Liver (tissue), 9 donors: ENCODE measurements around the gene PPM1G. TPM values are rescaled to one million over a fixed set of nuclear protein-coding genes. Genes with fewer than 3 reads are reported as not detected.
A peak's percentile ranks its signal among the peaks of the same experiment; 100 is the strongest.

ENCODE experiments used
- DNase-seq: peaks from one replicate; pipeline ENCODE4 v3.0.0-alpha.2; 2017; ENCODE audit warnings: low spot score
- H3K27ac ChIP-seq, 2 donors: one replicate each; pipeline ENCODE4 v1.7.0; 2013; ENCODE audit warnings: inconsistent platforms in 2 of 2, low read length in 2 of 2, control low read depth in 1 of 2, low read depth in 1 of 2, mild to moderate bottlenecking in 1 of 2
- H3K27me3 ChIP-seq, 4 donors: one replicate each; pipeline versions ENCODE4 v1.6.1 to v1.7.0; 2013; ENCODE audit warnings: low read length in 3 of 4, inconsistent platforms in 1 of 4, mild to moderate bottlenecking in 1 of 4, moderate library complexity in 1 of 4; ENCODE audit not compliant: control insufficient read depth in 4 of 4, insufficient read depth in 4 of 4
- H3K36me3 ChIP-seq, 4 donors: one replicate each; pipeline versions ENCODE4 v1.6.1 to v1.7.0; 2013; ENCODE audit warnings: low read length in 3 of 4, mild to moderate bottlenecking in 3 of 4, low read depth in 1 of 4, moderate library complexity in 1 of 4; ENCODE audit not compliant: control insufficient read depth in 4 of 4, insufficient read depth in 3 of 4
- H3K4me1 ChIP-seq, 4 donors: one replicate each; pipeline versions ENCODE4 v1.6.1 to v1.7.0; 2013; ENCODE audit warnings: low read length in 3 of 4, mild to moderate bottlenecking in 3 of 4, moderate library complexity in 1 of 4; ENCODE audit not compliant: control insufficient read depth in 4 of 4, insufficient read depth in 4 of 4
- H3K4me3 ChIP-seq, 3 donors: one replicate each; pipeline versions ENCODE4 v1.6.1 to v1.7.0; 2013; ENCODE audit warnings: low read length in 3 of 3, control low read depth in 1 of 3, low read depth in 1 of 3, mild to moderate bottlenecking in 1 of 3
- H3K9ac ChIP-seq, 2 donors: one replicate each; pipeline ENCODE4 v1.7.0; 2013; ENCODE audit warnings: low read length in 2 of 2, mild to moderate bottlenecking in 2 of 2, moderate library complexity in 2 of 2, control low read depth in 1 of 2, low read depth in 1 of 2
- H3K9me3 ChIP-seq, 4 donors: one replicate each; pipeline versions ENCODE4 v1.6.1 to v1.7.0; 2013; ENCODE audit warnings: low read length in 3 of 4; ENCODE audit not compliant: control insufficient read depth in 4 of 4
- CTCF ChIP-seq: fragments of 150-350 bp; IDR thresholded peaks from 2 replicates; pipeline ENCODE4 v1.5.1; 2017; ENCODE audit warnings: improper control_type of control experiment, low read depth, low read length; ENCODE audit not compliant: missing input control
- EGR1 ChIP-seq, 2 donors: IDR thresholded peaks; 2 replicates each; pipeline ENCODE4 v1.6.1; 2016 to 2018; ENCODE audit warnings: antibody characterized with exemption in 2 of 2, low read depth in 2 of 2
- FOXA1 ChIP-seq: IDR thresholded peaks from 2 replicates; pipeline ENCODE4 v1.6.1; 2016; ENCODE audit warnings: antibody characterized with exemption
- FOXA2 ChIP-seq: IDR thresholded peaks from 2 replicates; pipeline ENCODE4 v1.6.1; 2016; ENCODE audit warnings: antibody characterized with exemption
- GABPA ChIP-seq, 2 donors: IDR thresholded peaks in 1 of 2; conservative IDR thresholded peaks in 1 of 2; 2 replicates each; pipeline ENCODE4 v1.6.1; 2016; ENCODE audit warnings: antibody characterized with exemption in 2 of 2, mild to moderate bottlenecking in 1 of 2, moderate library complexity in 1 of 2
- HNF4A ChIP-seq, 2 donors: conservative IDR thresholded peaks; 2 replicates each; pipeline ENCODE4 v1.6.1; 2016; ENCODE audit warnings: antibody characterized with exemption in 2 of 2, mild to moderate bottlenecking in 2 of 2
- HNF4G ChIP-seq: IDR thresholded peaks from 2 replicates; pipeline ENCODE4 v1.6.1; 2016; ENCODE audit warnings: antibody characterized with exemption
- JUND ChIP-seq, 2 donors: IDR thresholded peaks; 2 replicates each; pipeline ENCODE4 v1.6.1; 2016; ENCODE audit warnings: antibody characterized with exemption in 2 of 2
- MAX ChIP-seq: IDR thresholded peaks from 2 replicates; pipeline ENCODE4 v1.6.1; 2016; ENCODE audit warnings: antibody characterized with exemption
- NR2F2 ChIP-seq: IDR thresholded peaks from 2 replicates; pipeline ENCODE4 v1.6.1; 2016; ENCODE audit warnings: antibody characterized with exemption
- RAD21 ChIP-seq, 2 donors: IDR thresholded peaks; 2 replicates each; pipeline ENCODE4 v1.6.1; 2016; ENCODE audit warnings: antibody characterized with exemption in 2 of 2, mild to moderate bottlenecking in 2 of 2
- REST ChIP-seq: IDR thresholded peaks from 2 replicates; pipeline ENCODE4 v1.6.1; 2016; ENCODE audit warnings: antibody characterized with exemption, mild to moderate bottlenecking
- RXRA ChIP-seq, 2 donors: IDR thresholded peaks; 2 replicates each; pipeline ENCODE4 v1.6.1; 2017 to 2018; ENCODE audit warnings: antibody characterized with exemption in 2 of 2, mild to moderate bottlenecking in 1 of 2
- SP1 ChIP-seq: IDR thresholded peaks from 2 replicates; pipeline ENCODE4 v1.6.1; 2018; ENCODE audit warnings: antibody characterized with exemption, mild to moderate bottlenecking
- TAF1 ChIP-seq: conservative IDR thresholded peaks from 2 replicates; pipeline ENCODE4 v1.6.1; 2016; ENCODE audit warnings: antibody characterized with exemption, mild to moderate bottlenecking
- YY1 ChIP-seq: IDR thresholded peaks from 2 replicates; pipeline ENCODE4 v1.6.1; 2016; ENCODE audit warnings: antibody characterized with exemption, mild to moderate bottlenecking
- WGBS: extraction: QIAGEN DNeasy Blood & Tissue Kit; methylation state at CpG from one replicate; pipeline ENCODE4 v1.1.7; 2013; 5-methylcytosine and 5-hydroxymethylcytosine counted together
- polyA plus RNA-seq, 2 donors: library from polyadenylated mRNA; stranded (reverse) in 1 of 2; unstranded in 1 of 2; fragments of 200-250 nt in 1 of 2; fragments of >200 nt in 1 of 2; fragmentation: Nextera tagmentation in 1 of 2; extraction: Ambion mirVana in 1 of 2; gene quantifications; one replicate each; pipeline versions ENCODE4 v1.2.1 to v1.2.3, GENCODE V29; 2013 to 2015
- total RNA-seq, 2 donors: library from RNA; depleted of rRNA; stranded (reverse); fragments of >200 nt; gene quantifications; one replicate each; pipeline ENCODE4 v1.2.3, GENCODE V29; 2014
- TF ChIP-seq, protein P1 (sequence below): IDR thresholded peaks from 2 replicates; pipeline ENCODE4 v1.6.1; 2016; ENCODE audit warnings: antibody characterized with exemption
- TF ChIP-seq, protein P2 (sequence below): IDR thresholded peaks from 2 replicates; pipeline ENCODE4 v1.6.1; 2016; ENCODE audit warnings: antibody characterized with exemption
- donor health status: healthy.
- donor health status: healthy.
- donor health status: healthy.
- donor health status: healthy.
- donor health status: healthy.

PPM1G gene
- total and polyA plus RNA-seq, 4 donors, result 26.4 to 45.5 (median 33.1) TPM

GRCh38 chr2:27407798-27408491, 1.4 kb downstream of the PPM1G start:
- TF ChIP-seq CTCF, result peak; percentile 58
- TF ChIP-seq JUND (IDR thresholded peaks at IDR 0.05), result no peak
- TF ChIP-seq RAD21 (IDR thresholded peaks at IDR 0.05), result peak; percentile 73 to 78
- H3K9ac ChIP-seq, result peak overlapping the region; percentile 39 to 94
- peak overlapping the region; percentile 72 to 99 (median 91) for H3K4me3 ChIP-seq
- peaks cover 0 to 2% (median 0%) of the 10 kb centered on the region in 4 donors for H3K36me3 ChIP-seq
- H3K9me3 ChIP-seq, result no peaks in the 10 kb centered on the region
- no peak for DNase-seq
- no peaks in the 10 kb centered on the region for H3K27me3 ChIP-seq
- peak overlapping the region in 1 of 2 donors; percentile 7 for H3K27ac ChIP-seq
- 51% methylated on average over 16 of the region's 16 CpGs for WGBS
- peaks cover 4 to 21% (median 14%) of the 10 kb centered on the region in 4 donors for H3K4me1 ChIP-seq

- TF ChIP-seq REST (no peak), JUND (IDR thresholded peaks at IDR 0.05) (no peak), HNF4G (no peak), FOXA2 (no peak), SP1 (no peak), HNF4A (conservative IDR thresholded peaks at IDR 0.05) (no peak), NR2F2 (no peak), FOXA1 (no peak), TAF1 (no peak), YY1 (no peak), EGR1 (IDR thresholded peaks at IDR 0.05; ENCODE audit: low read depth in 2 of 2) (no peak), MAX (no peak), CTCF (no peak), RXRA (IDR thresholded peaks at IDR 0.05) (no peak), GABPA (IDR thresholded peaks at IDR 0.05 in 1 of 2, conservative IDR thresholded peaks at IDR 0.05 in 1 of 2) (no peak), RAD21 (IDR thresholded peaks at IDR 0.05) (no peak)
- TF ChIP-seq, protein P1, sequence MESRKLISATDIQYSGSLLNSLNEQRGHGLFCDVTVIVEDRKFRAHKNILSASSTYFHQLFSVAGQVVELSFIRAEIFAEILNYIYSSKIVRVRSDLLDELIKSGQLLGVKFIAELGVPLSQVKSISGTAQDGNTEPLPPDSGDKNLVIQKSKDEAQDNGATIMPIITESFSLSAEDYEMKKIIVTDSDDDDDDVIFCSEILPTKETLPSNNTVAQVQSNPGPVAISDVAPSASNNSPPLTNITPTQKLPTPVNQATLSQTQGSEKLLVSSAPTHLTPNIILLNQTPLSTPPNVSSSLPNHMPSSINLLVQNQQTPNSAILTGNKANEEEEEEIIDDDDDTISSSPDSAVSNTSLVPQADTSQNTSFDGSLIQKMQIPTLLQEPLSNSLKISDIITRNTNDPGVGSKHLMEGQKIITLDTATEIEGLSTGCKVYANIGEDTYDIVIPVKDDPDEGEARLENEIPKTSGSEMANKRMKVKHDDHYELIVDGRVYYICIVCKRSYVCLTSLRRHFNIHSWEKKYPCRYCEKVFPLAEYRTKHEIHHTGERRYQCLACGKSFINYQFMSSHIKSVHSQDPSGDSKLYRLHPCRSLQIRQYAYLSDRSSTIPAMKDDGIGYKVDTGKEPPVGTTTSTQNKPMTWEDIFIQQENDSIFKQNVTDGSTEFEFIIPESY, result no peak
- TF ChIP-seq, protein P2, sequence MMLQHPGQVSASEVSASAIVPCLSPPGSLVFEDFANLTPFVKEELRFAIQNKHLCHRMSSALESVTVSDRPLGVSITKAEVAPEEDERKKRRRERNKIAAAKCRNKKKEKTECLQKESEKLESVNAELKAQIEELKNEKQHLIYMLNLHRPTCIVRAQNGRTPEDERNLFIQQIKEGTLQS, result no peak
- no peaks in the 10 kb centered on the region for H3K4me1 ChIP-seq
- H3K27ac ChIP-seq, result no peak overlapping the region
- no peaks in the 10 kb centered on the region for H3K27me3 ChIP-seq
- no peak overlapping the region for H3K4me3 ChIP-seq
- WGBS, result 98% methylated on average over 2 of the region's 2 CpGs
- H3K9ac ChIP-seq, result no peak overlapping the region
- H3K9me3 ChIP-seq, result no peaks in the 10 kb centered on the region
- peaks cover 0 to 2% (median 0%) of the 10 kb centered on the region in 4 donors for H3K36me3 ChIP-seq
- DNase-seq, result no peak
Observed at GRCh38 chr2:27400348-27401135, 8.8 kb downstream of the PPM1G start.
